ENCODE measurements around the gene PLA2G2C.

The PLA2G2C gene

GRCh38 chr1:20126041-20126805 is 60.1 kb downstream of the PLA2G2C start:
- DNase-seq, result no peak

- DNase-seq, result no peak
These were observed 61.2 kb downstream of the PLA2G2C start for GRCh38 chr1:20125100-20125499.

GRCh38 chr1:20124456-20125057 is 61.8 kb downstream of the PLA2G2C start:
- no peak for DNase-seq

GRCh38 chr1:20123722-20124455 is 62.4 kb downstream of the PLA2G2C start:
- DNase-seq, result no peak

GRCh38 chr1:20120796-20121195 is 65.5 kb downstream of the PLA2G2C start:
- DNase-seq, result no peak

- no peak for DNase-seq
These were observed 67.0 kb downstream of the PLA2G2C start, which contains the start of gene PLA2G2D for GRCh38 chr1:20119347-20119746. Gene PLA2G2D (minus strand): TSS chr1:20119536. CDS start chr1:20119498, 38 bp downstream.

GRCh38 chr1:20117236-20117635 is 69.1 kb downstream of the PLA2G2C start:
- no peak for DNase-seq

- DNase-seq, result no peak
These were observed 70.4 kb downstream of the PLA2G2C start for GRCh38 chr1:20115916-20116315.

GRCh38 chr1:20115479-20115878 is 70.8 kb downstream of the PLA2G2C start:
- DNase-seq, result no peak

GRCh38 chr1:20114021-20114648 is 72.2 kb downstream of the PLA2G2C start:
- DNase-seq, result no peak
